ENCODE results near the gene IVD. TPM values are rescaled to one million over a fixed set of nuclear protein-coding genes. Genes with fewer than 3 reads are reported as not detected.
A peak's percentile ranks its signal among the peaks of the same experiment; 100 is the strongest.

IVD gene
- total and polyA plus RNA-seq, 4 donors, result 40.3 to 156 (median 94.4) TPM

DNA sequence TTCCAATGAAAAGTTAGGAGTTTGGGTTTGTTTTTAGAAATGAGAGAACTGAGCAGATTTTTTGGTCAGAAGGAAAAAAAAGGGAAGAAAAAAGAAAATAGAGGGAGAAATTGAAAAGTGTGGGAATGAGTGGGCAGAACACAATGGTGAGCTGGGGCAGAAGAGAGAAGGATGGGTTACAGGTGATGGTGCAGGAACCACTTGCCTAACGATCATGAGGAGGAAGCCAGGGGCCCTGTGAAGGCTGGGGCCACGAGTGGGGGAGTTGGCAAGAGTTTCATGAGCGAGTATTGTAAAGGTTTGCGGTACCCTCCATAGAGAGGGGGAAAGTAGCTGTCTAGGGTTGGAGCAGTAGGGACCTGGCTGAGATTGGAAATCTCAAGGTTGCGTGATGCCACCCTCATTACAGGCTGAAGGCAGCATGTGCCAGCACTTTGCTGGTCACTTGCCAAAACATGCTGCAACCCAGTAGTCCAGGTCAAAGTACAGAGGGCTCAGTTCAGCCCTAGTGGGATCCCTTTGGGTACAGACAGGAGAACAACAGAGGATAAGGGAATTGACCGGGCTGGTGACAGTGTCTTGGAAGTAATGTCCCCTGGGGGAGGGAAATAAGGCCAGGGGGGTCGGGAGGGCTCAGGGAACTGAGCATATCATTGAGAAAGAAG, 6.6 kb downstream of the IVD start:
- 25% methylated on average over 7 of the region's 7 CpGs for WGBS
- no peak for DNase-seq (ENCODE audit: low spot score)
- Histone ChIP-seq H3K27me3 (ENCODE audit: control insufficient read depth in 4 of 4, insufficient read depth in 4 of 4, low read length in 3 of 4) (no peaks in the 10 kb centered on the region), H3K9ac (ENCODE audit: low read depth in 1 of 2, low read length in 2 of 2) (peak overlapping the region in 1 of 2 donors; percentile 25), H3K27ac (ENCODE audit: low read depth in 1 of 2, low read length in 2 of 2) (peak overlapping the region; percentile 61 to 72), H3K4me1 (ENCODE audit: control insufficient read depth in 4 of 4, insufficient read depth in 4 of 4, low read length in 3 of 4) (peaks cover 9 to 33% (median 26%) of the 10 kb centered on the region in 4 donors), H3K9me3 (ENCODE audit: control insufficient read depth in 4 of 4, low read length in 3 of 4) (no peaks in the 10 kb centered on the region), H3K4me3 (ENCODE audit: low read depth in 1 of 3, low read length in 3 of 3) (peak overlapping the region in 2 of 3 donors; percentile 9 to 27), H3K36me3 (ENCODE audit: control insufficient read depth in 4 of 4, insufficient read depth in 3 of 4, low read depth in 1 of 4, low read length in 3 of 4) (peaks cover 18 to 54% (median 41%) of the 10 kb centered on the region in 4 donors)
- peak; percentile 100 for TF ChIP-seq HNF4G (IDR thresholded peaks at IDR 0.05)
- TF ChIP-seq RXRA (IDR thresholded peaks at IDR 0.05), result peak; percentile 92 to 95
- TF ChIP-seq NR2F2 (IDR thresholded peaks at IDR 0.05), result peak; percentile 85
- TF ChIP-seq, protein P1, sequence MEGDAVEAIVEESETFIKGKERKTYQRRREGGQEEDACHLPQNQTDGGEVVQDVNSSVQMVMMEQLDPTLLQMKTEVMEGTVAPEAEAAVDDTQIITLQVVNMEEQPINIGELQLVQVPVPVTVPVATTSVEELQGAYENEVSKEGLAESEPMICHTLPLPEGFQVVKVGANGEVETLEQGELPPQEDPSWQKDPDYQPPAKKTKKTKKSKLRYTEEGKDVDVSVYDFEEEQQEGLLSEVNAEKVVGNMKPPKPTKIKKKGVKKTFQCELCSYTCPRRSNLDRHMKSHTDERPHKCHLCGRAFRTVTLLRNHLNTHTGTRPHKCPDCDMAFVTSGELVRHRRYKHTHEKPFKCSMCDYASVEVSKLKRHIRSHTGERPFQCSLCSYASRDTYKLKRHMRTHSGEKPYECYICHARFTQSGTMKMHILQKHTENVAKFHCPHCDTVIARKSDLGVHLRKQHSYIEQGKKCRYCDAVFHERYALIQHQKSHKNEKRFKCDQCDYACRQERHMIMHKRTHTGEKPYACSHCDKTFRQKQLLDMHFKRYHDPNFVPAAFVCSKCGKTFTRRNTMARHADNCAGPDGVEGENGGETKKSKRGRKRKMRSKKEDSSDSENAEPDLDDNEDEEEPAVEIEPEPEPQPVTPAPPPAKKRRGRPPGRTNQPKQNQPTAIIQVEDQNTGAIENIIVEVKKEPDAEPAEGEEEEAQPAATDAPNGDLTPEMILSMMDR (IDR thresholded peaks at IDR 0.05; ENCODE audit: low read depth, low read length, missing input control), result no peak
- peak; percentile 100 for TF ChIP-seq HNF4A (conservative IDR thresholded peaks at IDR 0.05)
- TF ChIP-seq, protein P2, sequence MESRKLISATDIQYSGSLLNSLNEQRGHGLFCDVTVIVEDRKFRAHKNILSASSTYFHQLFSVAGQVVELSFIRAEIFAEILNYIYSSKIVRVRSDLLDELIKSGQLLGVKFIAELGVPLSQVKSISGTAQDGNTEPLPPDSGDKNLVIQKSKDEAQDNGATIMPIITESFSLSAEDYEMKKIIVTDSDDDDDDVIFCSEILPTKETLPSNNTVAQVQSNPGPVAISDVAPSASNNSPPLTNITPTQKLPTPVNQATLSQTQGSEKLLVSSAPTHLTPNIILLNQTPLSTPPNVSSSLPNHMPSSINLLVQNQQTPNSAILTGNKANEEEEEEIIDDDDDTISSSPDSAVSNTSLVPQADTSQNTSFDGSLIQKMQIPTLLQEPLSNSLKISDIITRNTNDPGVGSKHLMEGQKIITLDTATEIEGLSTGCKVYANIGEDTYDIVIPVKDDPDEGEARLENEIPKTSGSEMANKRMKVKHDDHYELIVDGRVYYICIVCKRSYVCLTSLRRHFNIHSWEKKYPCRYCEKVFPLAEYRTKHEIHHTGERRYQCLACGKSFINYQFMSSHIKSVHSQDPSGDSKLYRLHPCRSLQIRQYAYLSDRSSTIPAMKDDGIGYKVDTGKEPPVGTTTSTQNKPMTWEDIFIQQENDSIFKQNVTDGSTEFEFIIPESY (IDR thresholded peaks at IDR 0.05), result peak; percentile 87
- TF ChIP-seq EGR1 (IDR thresholded peaks at IDR 0.05; ENCODE audit: low read depth in 2 of 2), result peak in 1 of 2 donors; percentile 75
- TF ChIP-seq, protein P3, sequence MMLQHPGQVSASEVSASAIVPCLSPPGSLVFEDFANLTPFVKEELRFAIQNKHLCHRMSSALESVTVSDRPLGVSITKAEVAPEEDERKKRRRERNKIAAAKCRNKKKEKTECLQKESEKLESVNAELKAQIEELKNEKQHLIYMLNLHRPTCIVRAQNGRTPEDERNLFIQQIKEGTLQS (IDR thresholded peaks at IDR 0.05), result peak; percentile 95
- TF ChIP-seq YY1 (IDR thresholded peaks at IDR 0.05), result peak; percentile 84
- TF ChIP-seq GABPA (IDR thresholded peaks at IDR 0.05 in 1 of 2, conservative IDR thresholded peaks at IDR 0.05 in 1 of 2), result peak in 1 of 2 donors; percentile 68
- TF ChIP-seq RAD21 (IDR thresholded peaks at IDR 0.05), result peak; percentile 44 to 61
- peak; percentile 89 to 94 for TF ChIP-seq JUND (IDR thresholded peaks at IDR 0.05)
- TF ChIP-seq, protein P4, sequence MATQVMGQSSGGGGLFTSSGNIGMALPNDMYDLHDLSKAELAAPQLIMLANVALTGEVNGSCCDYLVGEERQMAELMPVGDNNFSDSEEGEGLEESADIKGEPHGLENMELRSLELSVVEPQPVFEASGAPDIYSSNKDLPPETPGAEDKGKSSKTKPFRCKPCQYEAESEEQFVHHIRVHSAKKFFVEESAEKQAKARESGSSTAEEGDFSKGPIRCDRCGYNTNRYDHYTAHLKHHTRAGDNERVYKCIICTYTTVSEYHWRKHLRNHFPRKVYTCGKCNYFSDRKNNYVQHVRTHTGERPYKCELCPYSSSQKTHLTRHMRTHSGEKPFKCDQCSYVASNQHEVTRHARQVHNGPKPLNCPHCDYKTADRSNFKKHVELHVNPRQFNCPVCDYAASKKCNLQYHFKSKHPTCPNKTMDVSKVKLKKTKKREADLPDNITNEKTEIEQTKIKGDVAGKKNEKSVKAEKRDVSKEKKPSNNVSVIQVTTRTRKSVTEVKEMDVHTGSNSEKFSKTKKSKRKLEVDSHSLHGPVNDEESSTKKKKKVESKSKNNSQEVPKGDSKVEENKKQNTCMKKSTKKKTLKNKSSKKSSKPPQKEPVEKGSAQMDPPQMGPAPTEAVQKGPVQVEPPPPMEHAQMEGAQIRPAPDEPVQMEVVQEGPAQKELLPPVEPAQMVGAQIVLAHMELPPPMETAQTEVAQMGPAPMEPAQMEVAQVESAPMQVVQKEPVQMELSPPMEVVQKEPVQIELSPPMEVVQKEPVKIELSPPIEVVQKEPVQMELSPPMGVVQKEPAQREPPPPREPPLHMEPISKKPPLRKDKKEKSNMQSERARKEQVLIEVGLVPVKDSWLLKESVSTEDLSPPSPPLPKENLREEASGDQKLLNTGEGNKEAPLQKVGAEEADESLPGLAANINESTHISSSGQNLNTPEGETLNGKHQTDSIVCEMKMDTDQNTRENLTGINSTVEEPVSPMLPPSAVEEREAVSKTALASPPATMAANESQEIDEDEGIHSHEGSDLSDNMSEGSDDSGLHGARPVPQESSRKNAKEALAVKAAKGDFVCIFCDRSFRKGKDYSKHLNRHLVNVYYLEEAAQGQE (IDR thresholded peaks at IDR 0.05), result peak; percentile 69
- TF ChIP-seq TAF1 (conservative IDR thresholded peaks at IDR 0.05), result no peak
- TF ChIP-seq, protein P5, sequence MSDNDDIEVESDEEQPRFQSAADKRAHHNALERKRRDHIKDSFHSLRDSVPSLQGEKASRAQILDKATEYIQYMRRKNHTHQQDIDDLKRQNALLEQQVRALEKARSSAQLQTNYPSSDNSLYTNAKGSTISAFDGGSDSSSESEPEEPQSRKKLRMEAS (IDR thresholded peaks at IDR 0.05), result peak; percentile 93
- TF ChIP-seq SP1 (IDR thresholded peaks at IDR 0.05), result peak; percentile 96
- TF ChIP-seq FOXA1 (IDR thresholded peaks at IDR 0.05), result peak; percentile 67
- TF ChIP-seq FOXA2 (IDR thresholded peaks at IDR 0.05), result peak; percentile 66

Data from liver (tissue), 9 donors.